H1 (cell line): ENCODE results near the gene AWAT2. TPM values are rescaled to one million over a fixed set of nuclear protein-coding genes. Genes with fewer than 3 reads are reported as not detected.

Source experiments
- USF2 ChIP-seq: IDR thresholded peaks from 2 replicates; pipeline ENCODE4 v1.6.1; 2011; ENCODE audit warnings: low read length, improper control_type of control experiment
- polyA plus RNA-seq, 7 experiments: library from polyadenylated mRNA; depleted of rRNA in 3 of 7; stranded (reverse) in 5 of 7; unstranded in 2 of 7; fragments of >200 nt in 5 of 7; fragments of 200-250 nt in 2 of 7; gene quantifications; 1 replicate in 5 of 7; 2 replicates in 1 of 7; 4 replicates in 1 of 7; pipeline versions ENCODE4 v1.2.1 to v1.2.3, GENCODE V29; 2011 to 2013; ENCODE audit warnings: missing spikeins in 2 of 7, mixed read lengths in 2 of 7
- total RNA-seq: library from RNA; stranded (reverse); fragmentation: NEBNext Ultra II Directional; extraction: Animal tissue kit (Norgen Biotek cat#: 25700); gene quantifications from 2 replicates; pipeline ENCODE4 v1.2.1, GENCODE V29; 2021

The AWAT2 gene
- total and polyA plus RNA-seq, 2 of the 8 experiments (the other 6 are each of a cell fraction or from before 2014, with no cell fraction given): not detected

- no peak for TF ChIP-seq USF2
Measured at GRCh38 chrX:70013466-70014381, 36.0 kb downstream of the AWAT2 start (continued).
